ENCODE results near the gene ZFAND2B.

Gene ZFAND2B

GRCh38 chr2:219205165-219205538, 1.4 kb upstream of the ZFAND2B start:
- H3K4me3 ChIP-seq (ENCODE audit: low read depth, low read length), result no peak overlapping the region
- no peak for TF ChIP-seq CTCF (IDR thresholded peaks at IDR 0.05; ENCODE audit: low read depth, low read length, missing control alignments)
- DNase-seq (ENCODE audit: low read depth), result no peak

GRCh38 chr2:219205981-219206327, 628 bp upstream of the ZFAND2B start:
- H3K4me3 ChIP-seq (ENCODE audit: low read depth, low read length), result peak overlapping the region; percentile 64
- no peak for DNase-seq (ENCODE audit: low read depth)
- no peak for TF ChIP-seq CTCF (IDR thresholded peaks at IDR 0.05; ENCODE audit: low read depth, low read length, missing control alignments)

- TF ChIP-seq CTCF (IDR thresholded peaks at IDR 0.05; ENCODE audit: low read depth, low read length, missing control alignments), result no peak
- no peak for DNase-seq (ENCODE audit: low read depth)
- H3K4me3 ChIP-seq (ENCODE audit: low read depth, low read length), result peak overlapping the region; percentile 69
These were observed 727 bp downstream of the ZFAND2B start for GRCh38 chr2:219207134-219207883.

- no peak for DNase-seq (ENCODE audit: low read depth)
- H3K4me3 ChIP-seq (ENCODE audit: low read depth, low read length), result no peak overlapping the region
- no peak for TF ChIP-seq CTCF (IDR thresholded peaks at IDR 0.05; ENCODE audit: low read depth, low read length, missing control alignments)
These were observed 1.5 kb downstream of the ZFAND2B start for GRCh38 chr2:219207884-219208740.

- DNase-seq (ENCODE audit: low read depth), result no peak
- TF ChIP-seq CTCF (IDR thresholded peaks at IDR 0.05; ENCODE audit: low read depth, low read length, missing control alignments), result no peak
- no peak overlapping the region for H3K4me3 ChIP-seq (ENCODE audit: low read depth, low read length)
These were observed 2.9 kb downstream of the ZFAND2B start for GRCh38 chr2:219209236-219210195.

GRCh38 chr2:219210196-219210885, 3.8 kb downstream of the ZFAND2B start:
- DNase-seq (ENCODE audit: low read depth), result no peak
- H3K4me3 ChIP-seq (ENCODE audit: low read depth, low read length), result no peak overlapping the region
- no peak for TF ChIP-seq CTCF (IDR thresholded peaks at IDR 0.05; ENCODE audit: low read depth, low read length, missing control alignments)

All from GM12864 (cell line).